ENCODE measurements around the gene GSTO2. TPM values are rescaled to one million over a fixed set of nuclear protein-coding genes. Genes with fewer than 3 reads are reported as not detected.
A peak's percentile ranks its signal among the peaks of the same experiment; 100 is the strongest.

Gene GSTO2
- total and polyA plus RNA-seq, 2 experiments from 2014 or later = 30.7 to 49.8 TPM

DNA sequence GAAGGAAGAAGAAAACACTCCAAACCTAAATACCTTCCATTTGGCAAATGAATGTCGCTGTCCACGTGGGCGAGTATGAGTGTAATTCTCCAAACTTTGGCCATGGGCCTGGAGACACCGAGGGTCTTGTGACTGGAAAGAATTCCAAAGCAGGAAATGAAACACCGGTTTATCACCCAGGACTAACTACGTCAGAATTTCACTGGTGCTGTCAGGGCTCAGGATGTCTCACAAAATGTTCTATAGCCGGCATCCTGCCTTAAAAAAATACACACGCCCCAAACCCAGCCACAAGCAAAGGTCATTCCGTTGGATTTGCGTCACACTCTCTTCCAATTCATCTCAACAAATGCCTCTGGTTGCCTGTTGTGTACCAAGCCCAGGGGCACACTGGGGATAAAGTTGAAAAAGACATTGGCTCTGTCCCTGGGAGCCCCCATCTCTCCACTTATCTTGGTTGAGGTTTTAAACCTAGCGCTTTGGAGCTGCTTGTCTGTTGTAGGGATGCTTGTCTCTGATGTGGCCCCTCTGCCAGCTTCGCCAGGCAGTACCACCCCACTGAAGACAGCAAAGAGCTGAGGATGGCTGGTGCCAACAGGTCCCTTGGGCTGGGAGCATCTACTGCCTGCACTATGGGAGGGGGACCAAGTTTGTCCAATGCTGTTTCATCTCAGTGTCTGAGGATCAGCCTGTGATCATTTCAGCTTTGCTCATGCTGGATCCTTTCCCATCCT is 31.2 kb downstream of the GSTO2 start (continued):
- TF ChIP-seq, protein P1, sequence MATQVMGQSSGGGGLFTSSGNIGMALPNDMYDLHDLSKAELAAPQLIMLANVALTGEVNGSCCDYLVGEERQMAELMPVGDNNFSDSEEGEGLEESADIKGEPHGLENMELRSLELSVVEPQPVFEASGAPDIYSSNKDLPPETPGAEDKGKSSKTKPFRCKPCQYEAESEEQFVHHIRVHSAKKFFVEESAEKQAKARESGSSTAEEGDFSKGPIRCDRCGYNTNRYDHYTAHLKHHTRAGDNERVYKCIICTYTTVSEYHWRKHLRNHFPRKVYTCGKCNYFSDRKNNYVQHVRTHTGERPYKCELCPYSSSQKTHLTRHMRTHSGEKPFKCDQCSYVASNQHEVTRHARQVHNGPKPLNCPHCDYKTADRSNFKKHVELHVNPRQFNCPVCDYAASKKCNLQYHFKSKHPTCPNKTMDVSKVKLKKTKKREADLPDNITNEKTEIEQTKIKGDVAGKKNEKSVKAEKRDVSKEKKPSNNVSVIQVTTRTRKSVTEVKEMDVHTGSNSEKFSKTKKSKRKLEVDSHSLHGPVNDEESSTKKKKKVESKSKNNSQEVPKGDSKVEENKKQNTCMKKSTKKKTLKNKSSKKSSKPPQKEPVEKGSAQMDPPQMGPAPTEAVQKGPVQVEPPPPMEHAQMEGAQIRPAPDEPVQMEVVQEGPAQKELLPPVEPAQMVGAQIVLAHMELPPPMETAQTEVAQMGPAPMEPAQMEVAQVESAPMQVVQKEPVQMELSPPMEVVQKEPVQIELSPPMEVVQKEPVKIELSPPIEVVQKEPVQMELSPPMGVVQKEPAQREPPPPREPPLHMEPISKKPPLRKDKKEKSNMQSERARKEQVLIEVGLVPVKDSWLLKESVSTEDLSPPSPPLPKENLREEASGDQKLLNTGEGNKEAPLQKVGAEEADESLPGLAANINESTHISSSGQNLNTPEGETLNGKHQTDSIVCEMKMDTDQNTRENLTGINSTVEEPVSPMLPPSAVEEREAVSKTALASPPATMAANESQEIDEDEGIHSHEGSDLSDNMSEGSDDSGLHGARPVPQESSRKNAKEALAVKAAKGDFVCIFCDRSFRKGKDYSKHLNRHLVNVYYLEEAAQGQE (IDR thresholded peaks at IDR 0.05; ENCODE audit: unreplicated experiment) = no peak
- TF ChIP-seq JUNB (IDR thresholded peaks at IDR 0.05; ENCODE audit: unreplicated experiment) = no peak
- no peak for TF ChIP-seq POLR2AphosphoS5 (IDR thresholded peaks at IDR 0.05; ENCODE audit: low read depth)
- TF ChIP-seq ZNF331 (CRISPR knock-in tag; IDR thresholded peaks at IDR 0.05; ENCODE audit: low read depth) = no peak
- TF ChIP-seq, protein P2, sequence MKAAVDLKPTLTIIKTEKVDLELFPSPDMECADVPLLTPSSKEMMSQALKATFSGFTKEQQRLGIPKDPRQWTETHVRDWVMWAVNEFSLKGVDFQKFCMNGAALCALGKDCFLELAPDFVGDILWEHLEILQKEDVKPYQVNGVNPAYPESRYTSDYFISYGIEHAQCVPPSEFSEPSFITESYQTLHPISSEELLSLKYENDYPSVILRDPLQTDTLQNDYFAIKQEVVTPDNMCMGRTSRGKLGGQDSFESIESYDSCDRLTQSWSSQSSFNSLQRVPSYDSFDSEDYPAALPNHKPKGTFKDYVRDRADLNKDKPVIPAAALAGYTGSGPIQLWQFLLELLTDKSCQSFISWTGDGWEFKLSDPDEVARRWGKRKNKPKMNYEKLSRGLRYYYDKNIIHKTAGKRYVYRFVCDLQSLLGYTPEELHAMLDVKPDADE (IDR thresholded peaks at IDR 0.05) = no peak
- TF ChIP-seq, protein P3, sequence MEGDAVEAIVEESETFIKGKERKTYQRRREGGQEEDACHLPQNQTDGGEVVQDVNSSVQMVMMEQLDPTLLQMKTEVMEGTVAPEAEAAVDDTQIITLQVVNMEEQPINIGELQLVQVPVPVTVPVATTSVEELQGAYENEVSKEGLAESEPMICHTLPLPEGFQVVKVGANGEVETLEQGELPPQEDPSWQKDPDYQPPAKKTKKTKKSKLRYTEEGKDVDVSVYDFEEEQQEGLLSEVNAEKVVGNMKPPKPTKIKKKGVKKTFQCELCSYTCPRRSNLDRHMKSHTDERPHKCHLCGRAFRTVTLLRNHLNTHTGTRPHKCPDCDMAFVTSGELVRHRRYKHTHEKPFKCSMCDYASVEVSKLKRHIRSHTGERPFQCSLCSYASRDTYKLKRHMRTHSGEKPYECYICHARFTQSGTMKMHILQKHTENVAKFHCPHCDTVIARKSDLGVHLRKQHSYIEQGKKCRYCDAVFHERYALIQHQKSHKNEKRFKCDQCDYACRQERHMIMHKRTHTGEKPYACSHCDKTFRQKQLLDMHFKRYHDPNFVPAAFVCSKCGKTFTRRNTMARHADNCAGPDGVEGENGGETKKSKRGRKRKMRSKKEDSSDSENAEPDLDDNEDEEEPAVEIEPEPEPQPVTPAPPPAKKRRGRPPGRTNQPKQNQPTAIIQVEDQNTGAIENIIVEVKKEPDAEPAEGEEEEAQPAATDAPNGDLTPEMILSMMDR (conservative IDR thresholded peaks at IDR 0.05; ENCODE audit: low read depth in 2 of 2) = no peak
- no peak for TF ChIP-seq NANOG (IDR thresholded peaks at IDR 0.05; ENCODE audit: borderline replicate concordance)
- TF ChIP-seq EZH2phosphoT487 (IDR thresholded peaks at IDR 0.05; ENCODE audit: unreplicated experiment) = no peak

DNA sequence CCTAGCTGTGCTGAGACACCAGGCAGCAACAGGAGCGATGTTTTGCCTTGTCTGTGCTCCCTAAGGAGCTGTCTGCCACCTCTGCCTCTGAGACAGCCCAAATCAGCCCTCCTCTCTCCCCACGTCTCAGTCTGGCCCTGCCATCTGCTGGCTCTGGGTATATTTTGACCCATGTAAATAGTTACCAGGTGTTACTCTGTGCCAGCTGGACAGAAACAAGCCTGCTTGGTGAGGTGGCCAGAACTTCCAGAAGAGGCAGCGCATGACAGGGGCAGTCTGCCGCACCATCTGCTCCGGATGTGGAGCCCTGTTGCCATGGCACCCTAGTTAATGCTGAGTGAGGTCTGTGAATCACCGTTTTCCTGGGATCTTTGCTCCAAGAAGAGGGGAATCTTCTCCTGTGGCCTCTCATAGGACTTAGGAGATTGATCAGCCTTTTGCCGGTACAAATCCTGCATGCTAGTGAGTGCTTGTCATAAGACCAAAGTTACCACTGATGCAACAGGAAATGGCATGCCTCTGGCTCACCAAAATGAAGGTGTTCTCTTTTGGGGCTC is 31.8 kb downstream of the GSTO2 start:
- H3K27ac Mint-ChIP-seq = 0 out of 2 replicates have a peak overlapping the region, but pooled peaks have one; percentile 17
- no peak overlapping the region for H3K4me3 ChIP-seq
- peaks cover 47% of the 10 kb centered on the region for H3K36me3 Mint-ChIP-seq (ENCODE audit: low read depth)
- peaks cover 10% of the 10 kb centered on the region for H3K27me3 Mint-ChIP-seq (ENCODE audit: insufficient read depth, low read depth, poor library complexity)
- no peaks in the 10 kb centered on the region for H3K79me2 ChIP-seq (replicated peaks; ENCODE audit: insufficient read depth)
- DNase-seq (ENCODE audit: low spot score) = no peak
- H3K36me3 ChIP-seq (ENCODE audit: insufficient read depth) = peaks cover 6% of the 10 kb centered on the region; the same call in 1 of the 2 replicates
- no peak overlapping the region for H3K27ac ChIP-seq (ENCODE audit: low read depth)
- ATAC-seq = no peak
- peaks cover 29% of the 10 kb centered on the region for H3K9me3 Mint-ChIP-seq
- no peak overlapping the region for H2AFZ ChIP-seq
- no peaks in the 10 kb centered on the region for H3K4me1 ChIP-seq (ENCODE audit: insufficient read depth)
- peaks cover 6% of the 10 kb centered on the region; the same call in 1 of the 2 replicates for H3K9me2 ChIP-seq (ENCODE audit: insufficient read depth)
- H3F3A ChIP-seq (replicated peaks; ENCODE audit: low read depth) = no peaks in the 10 kb centered on the region
- no peaks in the 10 kb centered on the region for H4K20me1 ChIP-seq (replicated peaks; ENCODE audit: insufficient read depth)
- H3K27me3 ChIP-seq (ENCODE audit: insufficient read depth) = no peaks in the 10 kb centered on the region
- H3K4me3 Mint-ChIP-seq = no peak overlapping the region
- H3K4me1 Mint-ChIP-seq = peaks cover 13% of the 10 kb centered on the region
- no peak overlapping the region for H3K4me2 ChIP-seq
- TF ChIP-seq, protein P2 (IDR thresholded peaks at IDR 0.05) = no peak
- no peak for TF ChIP-seq STAT1 (IDR thresholded peaks at IDR 0.05; ENCODE audit: unreplicated experiment)
- TF ChIP-seq JUNB (IDR thresholded peaks at IDR 0.05; ENCODE audit: unreplicated experiment) = no peak
